NB4 (cell line): ENCODE data around the gene PLPP3.

Experiments used
- MYC ChIP-seq: IDR thresholded peaks from 2 replicates; pipeline ENCODE4 v1.6.1; 2011; ENCODE audit warnings: low read depth, low read length
- POLR2A ChIP-seq: IDR thresholded peaks from 2 replicates; pipeline ENCODE4 v1.6.1; 2011; ENCODE audit warnings: mild to moderate bottlenecking; ENCODE audit not compliant: insufficient read length; ENCODE audit errors: extremely low read depth
- TF ChIP-seq, protein P1 (sequence below): IDR thresholded peaks from one replicate; pipeline ENCODE4 v1.5.1; 2012; ENCODE audit warnings: low read depth, low read length

DNA sequence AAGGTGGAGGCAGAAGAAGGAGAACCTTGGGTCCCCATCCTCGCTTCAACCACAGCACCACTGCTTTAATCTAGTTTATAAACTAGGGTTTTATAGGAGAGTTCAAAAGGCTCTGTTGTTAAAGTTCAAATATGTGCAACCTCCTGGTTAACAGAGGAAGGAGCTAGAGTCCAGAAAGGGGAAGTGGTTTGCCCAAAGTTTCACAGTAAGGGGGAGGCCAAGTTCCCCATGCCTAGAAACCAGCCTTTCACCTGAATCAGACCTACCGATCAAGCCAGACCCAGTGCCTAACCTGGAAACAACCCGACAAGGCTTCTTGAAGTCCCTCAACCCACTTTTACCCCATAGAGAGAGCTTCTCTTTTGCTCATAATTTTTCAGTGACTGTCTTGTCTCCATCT, 106.5 kb downstream of the PLPP3 start:
- TF ChIP-seq, protein P1, sequence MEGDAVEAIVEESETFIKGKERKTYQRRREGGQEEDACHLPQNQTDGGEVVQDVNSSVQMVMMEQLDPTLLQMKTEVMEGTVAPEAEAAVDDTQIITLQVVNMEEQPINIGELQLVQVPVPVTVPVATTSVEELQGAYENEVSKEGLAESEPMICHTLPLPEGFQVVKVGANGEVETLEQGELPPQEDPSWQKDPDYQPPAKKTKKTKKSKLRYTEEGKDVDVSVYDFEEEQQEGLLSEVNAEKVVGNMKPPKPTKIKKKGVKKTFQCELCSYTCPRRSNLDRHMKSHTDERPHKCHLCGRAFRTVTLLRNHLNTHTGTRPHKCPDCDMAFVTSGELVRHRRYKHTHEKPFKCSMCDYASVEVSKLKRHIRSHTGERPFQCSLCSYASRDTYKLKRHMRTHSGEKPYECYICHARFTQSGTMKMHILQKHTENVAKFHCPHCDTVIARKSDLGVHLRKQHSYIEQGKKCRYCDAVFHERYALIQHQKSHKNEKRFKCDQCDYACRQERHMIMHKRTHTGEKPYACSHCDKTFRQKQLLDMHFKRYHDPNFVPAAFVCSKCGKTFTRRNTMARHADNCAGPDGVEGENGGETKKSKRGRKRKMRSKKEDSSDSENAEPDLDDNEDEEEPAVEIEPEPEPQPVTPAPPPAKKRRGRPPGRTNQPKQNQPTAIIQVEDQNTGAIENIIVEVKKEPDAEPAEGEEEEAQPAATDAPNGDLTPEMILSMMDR: no peak
- TF ChIP-seq POLR2A (no peak), MYC (no peak)
